ENCODE results near the gene SAMD8. TPM values are rescaled to one million over a fixed set of nuclear protein-coding genes. Genes with fewer than 3 reads are reported as not detected.

The SAMD8 gene
- total RNA-seq, 1 donor from 2014 or later, result 26.4 TPM

DNA sequence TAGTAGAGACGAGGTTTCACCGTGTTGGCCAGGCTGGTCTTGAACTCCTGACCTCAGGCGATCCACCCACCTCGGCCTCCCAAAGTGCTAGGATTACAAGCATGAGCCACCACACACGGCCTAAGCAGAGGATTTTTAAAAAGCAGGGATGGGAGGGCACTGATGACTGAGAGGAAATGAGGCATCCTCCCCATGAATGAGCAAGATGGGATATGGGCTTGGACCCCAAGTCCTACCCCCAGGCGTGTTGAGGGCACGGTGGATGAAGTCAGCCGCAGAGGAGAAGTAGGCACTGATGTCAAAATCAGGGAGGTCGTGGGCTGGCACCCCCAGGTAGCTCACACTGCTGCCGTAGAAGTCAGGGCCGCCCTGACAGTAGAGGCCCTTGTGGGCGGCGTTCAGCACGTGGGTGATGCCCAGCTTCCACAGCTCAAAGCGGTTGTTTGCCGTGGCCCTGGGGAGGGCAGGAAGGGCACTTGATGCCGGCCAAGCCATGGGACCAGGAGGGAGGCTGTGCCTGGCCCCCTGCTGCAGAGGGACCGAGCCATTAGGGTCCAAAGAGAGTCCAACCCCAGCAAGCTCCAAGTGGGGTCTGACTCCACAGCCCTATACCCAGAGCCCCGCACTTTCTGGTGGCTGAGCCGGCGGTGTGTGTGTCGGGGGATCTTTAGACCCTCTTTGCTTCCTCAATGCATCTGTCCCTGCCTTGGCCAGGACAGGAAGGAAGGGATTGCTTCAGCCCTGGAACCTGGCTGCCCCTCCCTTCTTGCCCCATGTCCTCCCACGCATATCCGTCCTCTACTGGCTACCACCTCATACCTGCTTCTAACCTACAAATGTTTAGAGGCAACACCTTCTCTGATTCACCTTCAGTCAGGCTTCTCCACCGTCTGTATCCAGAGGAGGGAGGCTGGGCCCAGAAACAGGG is 3.4 kb upstream of the SAMD8 start:
- Mint-ChIP-seq H3K36me3 (ENCODE audit: unreplicated experiment) (no peaks in the 10 kb centered on the region), H3K27ac (ENCODE audit: unreplicated experiment) (no peak overlapping the region), H3K4me3 (ENCODE audit: unreplicated experiment) (no peak overlapping the region)

DNA sequence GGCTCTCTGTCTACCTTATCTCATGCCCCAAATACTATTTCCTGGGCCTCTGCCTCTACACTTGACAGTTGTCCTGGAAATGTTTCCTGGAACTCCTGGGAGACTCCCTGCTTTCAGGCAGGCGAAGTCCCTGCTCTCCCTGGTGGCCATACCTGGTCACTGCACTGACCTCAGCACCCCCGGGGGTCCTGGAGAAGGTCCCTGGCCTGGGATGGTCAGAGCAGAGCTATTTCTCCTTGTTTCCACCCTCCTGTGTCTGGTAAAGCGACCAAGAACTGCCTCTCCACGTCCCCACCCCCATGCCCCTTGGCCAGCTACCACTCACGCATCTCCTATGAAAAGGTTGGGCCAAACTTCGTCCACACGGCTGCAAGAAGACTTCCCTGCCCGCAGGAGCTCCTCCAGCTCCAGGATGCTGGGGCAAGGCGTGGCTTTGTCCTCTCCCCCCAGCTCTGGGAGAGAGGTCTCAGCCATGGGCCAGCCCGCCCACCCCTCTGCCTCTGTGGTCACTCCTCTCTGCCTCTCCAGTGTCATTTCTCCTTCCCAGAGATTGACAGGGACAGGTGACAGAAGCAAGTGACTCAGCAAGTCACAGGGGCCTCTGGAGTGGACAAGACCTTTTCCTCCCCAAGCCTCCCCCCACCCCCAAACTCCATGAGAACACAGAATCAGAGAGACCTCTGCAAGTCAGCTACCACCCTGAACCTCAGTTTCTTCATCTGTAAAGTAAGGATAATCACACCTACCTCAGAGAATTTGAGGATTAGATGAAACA is 2.6 kb upstream of the SAMD8 start:
- Mint-ChIP-seq H3K36me3 (ENCODE audit: unreplicated experiment) (no peaks in the 10 kb centered on the region), H3K4me3 (ENCODE audit: unreplicated experiment) (no peak overlapping the region), H3K27me3 (ENCODE audit: unreplicated experiment) (no peaks in the 10 kb centered on the region), H3K9me3 (ENCODE audit: unreplicated experiment) (no peaks in the 10 kb centered on the region), H3K4me1 (ENCODE audit: unreplicated experiment) (peaks cover 26% of the 10 kb centered on the region), H3K27ac (ENCODE audit: unreplicated experiment) (no peak overlapping the region)
- TF ChIP-seq CTCF (IDR thresholded peaks at IDR 0.05), result peak; percentile 51
- DNase-seq (ENCODE audit: extremely low spot score, unreplicated experiment), result peak; percentile 84

More for the DNA sequence above, 3.4 kb upstream of the SAMD8 start:
- no peak for TF ChIP-seq CTCF (IDR thresholded peaks at IDR 0.05)
- Mint-ChIP-seq H3K27me3 (ENCODE audit: unreplicated experiment) (no peaks in the 10 kb centered on the region), H3K9me3 (ENCODE audit: unreplicated experiment) (no peaks in the 10 kb centered on the region), H3K4me1 (ENCODE audit: unreplicated experiment) (peaks cover 18% of the 10 kb centered on the region)
- DNase-seq (ENCODE audit: extremely low spot score, unreplicated experiment), result peak; percentile 72

GRCh38 chr10:75109459-75109778 is 2.0 kb upstream of the SAMD8 start:
- Mint-ChIP-seq H3K4me1 (ENCODE audit: unreplicated experiment) (peaks cover 29% of the 10 kb centered on the region), H3K27me3 (ENCODE audit: unreplicated experiment) (no peaks in the 10 kb centered on the region), H3K9me3 (ENCODE audit: unreplicated experiment) (no peaks in the 10 kb centered on the region)

GRCh38 chr10:75110006-75110632 is 1.3 kb upstream of the SAMD8 start:
- Mint-ChIP-seq H3K27me3 (ENCODE audit: unreplicated experiment) (no peaks in the 10 kb centered on the region), H3K9me3 (ENCODE audit: unreplicated experiment) (no peaks in the 10 kb centered on the region), H3K27ac (ENCODE audit: unreplicated experiment) (peak overlapping the region; percentile 98), H3K36me3 (ENCODE audit: unreplicated experiment) (no peaks in the 10 kb centered on the region), H3K4me3 (ENCODE audit: unreplicated experiment) (peak overlapping the region; percentile 77), H3K4me1 (ENCODE audit: unreplicated experiment) (peaks cover 36% of the 10 kb centered on the region)
- no peak for TF ChIP-seq CTCF (IDR thresholded peaks at IDR 0.05)
- DNase-seq (ENCODE audit: extremely low spot score, unreplicated experiment), result peak; percentile 77

More at GRCh38 chr10:75109459-75109778, 2.0 kb upstream of the SAMD8 start:
- Mint-ChIP-seq H3K36me3 (ENCODE audit: unreplicated experiment) (no peaks in the 10 kb centered on the region), H3K4me3 (ENCODE audit: unreplicated experiment) (peak overlapping the region; percentile 33), H3K27ac (ENCODE audit: unreplicated experiment) (peak overlapping the region; percentile 29)
- no peak for TF ChIP-seq CTCF (IDR thresholded peaks at IDR 0.05)
- no peak for DNase-seq (ENCODE audit: extremely low spot score, unreplicated experiment)
